HG03064 (cell line): ENCODE measurements around the gene MACC1.

Experiments used
- ATAC-seq: cut with Tn5 transposase; IDR thresholded peaks from one replicate; pipeline ENCODE4 v1.9.1; 2021; ENCODE audit warnings: low read depth; ENCODE audit not compliant: unreplicated experiment

Gene MACC1

DNA sequence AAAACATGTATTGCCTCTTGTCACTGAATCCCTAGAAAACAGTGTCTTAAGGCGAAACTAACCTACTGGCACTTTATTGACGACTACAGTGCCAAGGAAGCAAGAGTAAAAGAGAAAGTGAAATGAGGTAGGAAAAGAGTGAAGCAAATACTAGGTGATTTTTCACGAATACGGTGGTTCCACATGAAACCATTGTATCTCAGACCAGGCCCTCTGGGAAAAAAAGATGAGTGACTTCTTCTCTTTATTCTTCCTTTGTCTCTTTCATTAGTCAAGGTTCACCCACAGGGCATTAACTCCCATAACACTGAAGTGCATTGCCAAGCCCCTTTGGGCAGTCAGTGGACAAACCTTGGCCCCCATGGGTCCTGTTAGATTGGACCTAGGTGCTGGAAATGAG is 16.2 kb upstream of the MACC1 start:
- ATAC-seq: no peak

DNA sequence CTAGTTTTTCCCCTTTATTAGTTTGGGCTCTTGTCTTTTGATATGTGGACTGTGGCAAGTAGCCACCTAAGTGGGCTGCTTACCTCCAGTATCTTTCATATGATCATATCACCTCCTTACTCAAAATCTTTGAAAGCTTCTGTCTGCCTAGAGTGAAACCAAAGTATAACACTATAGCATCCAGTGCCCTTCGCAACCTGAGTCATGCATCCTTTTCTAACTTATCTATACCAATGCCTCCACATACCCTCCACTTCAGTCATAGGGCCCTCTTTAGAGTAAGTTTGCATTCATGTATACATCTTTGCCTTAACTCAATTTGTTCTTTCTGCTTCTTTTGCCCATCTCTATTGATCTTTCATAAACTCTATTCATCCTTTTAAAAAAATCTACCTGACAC is 15.7 kb upstream of the MACC1 start:
- no peak for ATAC-seq

DNA sequence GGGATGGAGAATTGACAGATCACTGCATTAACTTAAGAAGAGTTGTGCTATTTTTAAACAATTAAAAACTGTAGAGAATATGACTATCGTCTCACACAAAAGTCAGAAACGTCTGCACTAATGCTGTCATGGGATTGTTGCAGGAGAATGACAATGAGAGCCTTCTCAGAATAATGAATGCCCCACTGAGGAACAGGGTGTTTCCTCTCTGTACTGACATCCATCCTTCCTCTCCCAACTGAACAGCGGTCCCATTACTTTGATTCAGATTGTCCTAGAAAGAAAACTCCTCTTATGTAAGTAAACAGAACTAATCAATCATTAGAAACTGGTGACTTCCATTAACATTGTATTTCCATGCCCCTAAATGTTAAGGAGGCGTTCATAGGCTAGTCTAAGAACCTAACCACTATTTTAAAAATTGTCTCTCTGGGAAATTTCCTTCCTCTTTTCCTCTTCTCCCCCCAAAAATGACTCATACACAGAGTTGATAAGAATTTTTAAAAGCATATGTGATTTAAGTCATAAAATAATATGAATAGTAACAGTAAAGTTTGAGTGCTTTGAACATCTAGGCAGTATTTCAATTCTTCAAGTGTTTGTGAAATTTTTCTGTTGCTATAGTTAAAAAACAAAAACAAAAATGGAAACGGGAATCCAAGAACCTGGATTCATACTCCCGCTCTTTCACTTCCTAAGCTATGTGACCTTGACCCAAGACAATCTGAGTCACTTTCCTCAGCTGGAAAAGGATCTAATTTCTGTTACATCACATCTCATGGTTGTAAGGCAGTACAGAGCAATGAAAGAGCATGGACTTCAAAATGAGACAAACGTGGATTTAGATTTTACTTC is 12.7 kb upstream of the MACC1 start:
- ATAC-seq: no peak

DNA sequence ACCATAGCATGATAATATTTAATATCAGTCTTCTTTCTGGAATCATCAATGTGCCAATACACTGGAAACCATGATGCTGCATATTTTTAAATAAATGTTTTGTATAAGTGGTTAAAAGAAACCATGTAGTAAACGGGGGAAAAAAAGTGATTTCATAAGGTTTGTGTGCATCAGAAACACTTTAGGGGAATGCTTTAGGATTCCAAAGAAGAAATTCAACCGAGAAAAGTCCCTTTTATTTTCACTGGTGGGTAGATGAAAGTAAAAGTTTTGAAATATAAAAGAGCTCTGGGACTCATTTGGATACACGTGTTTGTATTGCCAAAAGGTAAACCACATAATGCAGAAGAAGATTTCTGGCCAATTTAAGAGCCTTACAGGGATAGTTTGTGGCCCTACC is 11.9 kb upstream of the MACC1 start:
- no peak for ATAC-seq

DNA sequence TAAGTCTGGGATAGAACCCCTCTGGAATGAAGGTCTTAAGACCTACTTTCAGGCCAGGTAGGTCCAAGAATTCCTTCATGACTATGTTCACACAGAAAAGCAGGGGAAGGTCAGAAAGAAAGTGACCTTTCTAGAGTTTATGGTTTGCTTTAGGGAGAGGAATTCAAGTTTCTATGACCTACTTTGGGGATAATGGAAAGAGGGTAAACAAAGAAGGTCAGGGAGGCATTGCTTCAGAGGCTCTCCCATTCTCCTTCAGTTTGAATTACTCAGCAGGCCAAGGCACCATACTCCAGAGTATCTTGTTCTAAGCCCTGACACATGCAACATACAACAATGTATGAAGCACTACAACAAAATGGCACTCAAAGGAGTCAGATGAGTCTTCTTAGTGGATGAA is 11.5 kb upstream of the MACC1 start:
- ATAC-seq: no peak

DNA sequence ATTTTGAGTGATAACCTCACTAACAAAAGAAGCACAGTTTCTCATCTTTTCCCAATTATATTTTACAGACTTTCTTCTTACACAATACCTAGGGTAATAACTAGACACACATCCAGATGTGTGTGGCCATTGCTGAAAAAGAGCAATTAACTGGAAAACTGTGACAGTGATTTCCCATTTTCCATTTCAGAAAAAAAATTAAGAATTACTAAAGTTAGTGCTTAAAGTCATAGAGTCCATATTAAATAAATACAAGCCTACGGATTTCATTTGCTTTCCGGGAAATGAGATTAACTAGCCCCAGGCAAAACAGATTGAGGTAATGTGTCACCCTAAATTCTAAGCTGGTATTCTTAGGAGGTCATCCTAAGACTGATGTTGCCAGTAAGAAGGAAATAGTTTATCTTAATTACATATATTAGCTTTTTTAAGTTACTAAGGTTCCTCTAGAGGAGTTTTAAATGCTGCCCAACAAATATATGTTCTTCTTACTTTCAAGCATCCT is 10.2 kb upstream of the MACC1 start:
- no peak for ATAC-seq

DNA sequence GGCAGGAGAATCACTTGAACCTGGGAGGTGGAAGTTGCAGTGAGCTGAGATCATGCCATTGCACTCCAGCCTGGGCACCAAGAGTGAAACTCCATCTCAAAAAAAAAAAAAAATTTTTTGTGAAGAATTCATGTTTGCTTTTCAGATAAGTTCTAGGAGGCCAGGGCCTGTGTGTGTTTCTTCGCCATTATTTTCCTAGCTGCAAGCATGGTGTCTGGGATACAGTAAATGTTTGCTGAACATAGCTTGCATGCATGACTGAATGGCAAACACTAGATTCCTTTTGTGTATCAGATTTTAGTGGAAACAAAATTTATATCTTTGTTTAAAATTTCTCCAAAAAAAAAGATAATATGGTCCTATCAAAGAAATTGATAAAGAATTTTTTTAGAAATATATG is 9.7 kb upstream of the MACC1 start:
- ATAC-seq: no peak

DNA sequence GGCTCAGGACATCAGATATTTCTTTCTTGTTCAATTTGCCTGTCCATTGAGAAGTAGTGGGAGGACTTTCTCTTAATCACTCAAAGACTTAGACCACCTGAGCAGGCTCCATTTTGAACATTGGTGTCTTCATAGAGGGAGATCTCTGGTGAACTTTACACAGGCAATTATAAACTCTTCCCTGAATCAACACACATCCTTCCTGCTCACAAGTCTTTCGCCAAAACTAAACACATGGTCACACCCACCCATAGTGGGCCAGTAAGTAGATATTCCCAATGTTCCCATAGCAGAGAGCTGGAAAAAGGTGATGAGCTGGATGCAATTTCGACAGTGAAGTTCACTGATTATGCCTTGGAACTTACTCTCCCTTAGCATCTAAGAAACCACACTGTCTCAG is 8.2 kb upstream of the MACC1 start:
- no peak for ATAC-seq

DNA sequence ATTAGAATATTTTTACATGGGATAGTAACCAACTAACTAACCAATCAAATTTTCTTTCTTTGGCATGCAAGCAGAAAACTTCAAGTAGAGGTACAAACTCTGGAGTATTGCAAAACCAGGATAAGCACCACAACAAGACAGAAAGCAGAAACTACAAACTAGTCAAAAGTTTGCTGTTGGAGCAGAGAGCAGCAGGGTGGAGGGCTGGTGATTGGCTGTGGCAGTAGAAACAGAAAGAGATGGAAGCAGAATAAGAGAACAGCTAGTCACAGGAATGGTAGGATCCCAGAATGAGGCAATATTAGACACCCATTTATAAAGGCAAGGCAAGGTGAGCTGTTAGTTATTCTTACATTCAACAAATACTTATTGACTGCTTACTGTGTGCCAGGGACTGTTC is 6.8 kb upstream of the MACC1 start:
- ATAC-seq: no peak

DNA sequence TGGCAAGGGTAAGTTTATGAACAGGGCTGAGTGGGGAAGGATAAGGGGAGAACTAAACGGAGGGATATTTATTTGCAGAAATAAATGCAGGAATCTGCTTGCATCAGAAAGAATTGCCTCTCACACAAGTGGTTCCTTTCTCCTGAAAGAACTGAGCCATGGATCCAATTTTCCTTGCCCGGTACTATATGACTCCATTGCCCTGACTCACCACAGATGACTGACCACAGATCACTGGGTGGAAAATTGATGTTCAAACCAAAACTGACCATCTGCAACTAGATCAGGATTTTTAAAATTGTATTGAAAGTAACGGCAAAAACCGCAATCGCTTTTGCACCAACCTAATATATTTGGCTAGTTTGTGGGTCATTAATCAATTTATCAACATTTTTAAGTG is 6.2 kb upstream of the MACC1 start:
- ATAC-seq: no peak

DNA sequence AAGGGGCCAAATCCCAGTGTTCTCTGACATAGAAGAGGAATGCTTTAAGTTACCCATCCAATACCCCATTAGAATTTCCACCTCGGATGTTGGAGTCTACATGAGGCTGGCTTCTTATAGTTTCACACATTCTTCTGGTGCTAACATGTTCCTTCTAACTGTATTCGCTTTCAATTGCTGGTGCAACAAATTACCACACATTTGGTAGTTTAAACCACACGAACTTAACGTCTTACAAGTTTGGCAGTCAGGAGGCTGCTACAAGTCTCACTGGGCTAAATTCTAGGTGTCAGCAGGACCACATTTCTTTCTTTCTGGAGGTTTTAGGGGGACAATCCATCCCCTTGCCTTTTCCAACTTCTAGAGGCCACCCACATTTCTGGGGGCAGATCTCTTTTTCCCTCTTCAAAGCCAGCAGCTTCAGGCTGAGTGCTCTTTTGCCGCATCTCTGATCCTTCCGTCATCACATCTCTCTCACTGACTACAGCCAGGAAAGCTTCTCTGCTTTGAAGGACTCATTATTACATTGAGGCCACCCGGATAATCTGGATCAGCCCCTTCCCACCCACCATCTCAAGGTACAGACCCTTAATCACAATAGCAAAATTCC is 5.1 kb upstream of the MACC1 start:
- ATAC-seq: no peak

DNA sequence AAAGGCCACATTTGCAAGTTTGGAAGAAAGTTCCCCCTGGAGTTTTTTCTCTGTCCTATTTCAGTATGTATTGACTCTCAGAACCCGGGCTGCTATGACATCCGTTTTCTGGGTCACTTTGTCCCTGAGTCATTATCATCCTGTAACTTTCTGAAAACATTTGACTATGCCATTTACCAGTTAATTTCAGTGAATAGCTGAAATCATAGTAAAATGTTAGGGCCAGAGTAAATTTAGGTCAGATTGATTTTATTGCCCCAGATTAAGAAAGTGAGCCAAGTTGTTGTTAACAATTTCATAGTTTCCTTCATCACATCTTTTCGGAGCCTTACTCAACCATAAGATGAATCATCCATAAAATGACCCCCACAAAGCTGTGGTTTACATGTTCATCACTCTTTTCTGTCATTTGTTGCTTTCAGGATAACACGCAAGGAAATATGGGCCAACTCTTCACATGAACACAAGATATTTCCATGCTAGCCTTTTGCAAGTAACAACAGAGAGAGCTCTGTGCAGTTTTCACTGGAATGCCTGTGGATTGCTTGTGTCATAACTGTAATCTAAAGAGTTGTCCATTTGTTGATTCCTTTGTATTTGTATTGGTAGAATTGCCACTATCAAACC is 3.9 kb upstream of the MACC1 start:
- peak; percentile 18 for ATAC-seq

DNA sequence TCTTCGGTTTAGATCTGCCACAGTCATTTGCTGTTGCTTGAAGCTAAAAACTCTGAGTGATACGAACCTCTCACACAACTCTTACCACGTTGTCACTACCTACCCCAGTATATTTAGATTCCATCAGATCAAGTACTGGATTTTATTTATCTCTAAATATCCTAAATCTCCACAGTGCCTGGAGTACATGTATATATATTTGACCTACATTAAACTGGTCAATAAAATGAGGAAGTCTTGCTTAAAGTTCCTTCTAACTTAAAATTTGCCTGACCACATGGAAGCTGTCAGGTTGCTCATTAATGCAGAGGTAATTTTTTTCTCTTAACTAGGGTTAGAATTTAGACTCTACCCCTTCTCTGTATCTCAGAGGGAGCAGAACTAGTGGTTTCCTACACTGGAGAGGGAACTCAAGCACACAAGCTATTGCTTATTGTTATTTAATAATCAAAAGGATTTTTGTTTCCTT is 3.1 kb upstream of the MACC1 start:
- ATAC-seq: peak; percentile 28

DNA sequence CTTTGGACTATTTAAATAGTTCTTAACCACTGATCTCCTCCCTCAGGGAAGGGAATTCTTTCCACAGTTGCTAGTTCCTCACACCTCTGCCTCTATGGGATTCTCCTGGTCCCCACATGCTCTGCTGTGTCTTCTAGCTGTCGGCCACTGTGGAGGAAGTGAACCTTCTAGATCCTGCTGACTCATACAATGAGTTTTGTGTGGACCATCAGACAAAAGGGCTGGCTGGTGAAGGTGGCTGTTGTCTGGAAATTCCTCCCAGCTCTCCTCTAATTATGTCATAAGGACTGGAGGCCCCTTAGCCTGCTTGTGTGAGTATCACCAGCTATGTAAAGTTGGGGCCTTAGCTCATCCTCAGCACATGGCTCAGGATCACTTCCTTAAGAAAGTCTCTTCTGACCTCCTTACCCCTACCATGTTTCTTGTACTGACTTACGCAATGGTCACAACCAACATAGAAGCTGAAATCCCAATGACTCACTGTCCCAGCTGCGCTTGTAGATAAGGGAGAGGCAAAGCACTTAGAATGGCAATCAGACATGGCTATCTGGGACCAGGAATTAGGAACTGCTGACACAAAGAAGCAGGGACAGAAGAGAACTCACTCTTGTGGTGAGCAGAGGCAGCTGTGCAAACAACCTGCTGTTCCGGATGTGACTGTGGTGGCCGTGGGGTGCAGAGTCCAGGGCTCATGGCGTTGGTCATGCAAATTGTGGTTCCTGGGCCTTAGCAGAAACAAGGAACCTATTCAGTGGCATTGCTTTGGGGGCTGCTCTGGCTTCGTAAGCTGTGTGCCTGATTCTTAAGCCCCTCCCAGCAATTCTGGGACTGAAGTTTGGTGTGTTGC is 2.5 kb upstream of the MACC1 start:
- peak; percentile 68 for ATAC-seq

DNA sequence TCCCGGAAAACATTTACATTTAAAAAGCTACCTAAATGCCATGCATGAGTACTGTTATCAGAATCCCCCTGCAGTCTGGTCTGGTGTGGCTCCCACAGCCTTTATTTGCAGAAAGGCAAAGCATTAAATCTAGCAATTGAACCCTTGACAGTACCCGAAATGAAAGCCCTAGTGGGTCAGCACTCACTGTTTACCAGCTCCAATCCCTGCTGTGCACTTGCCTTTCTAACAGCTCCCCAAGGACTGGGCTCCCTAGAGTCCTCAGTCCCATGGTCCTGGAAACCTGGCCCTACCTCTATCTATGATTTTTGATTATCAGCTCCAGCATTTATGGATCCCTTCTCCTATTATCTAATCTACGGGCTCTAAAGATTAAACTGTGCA is 1.9 kb upstream of the MACC1 start:
- ATAC-seq: no peak

DNA sequence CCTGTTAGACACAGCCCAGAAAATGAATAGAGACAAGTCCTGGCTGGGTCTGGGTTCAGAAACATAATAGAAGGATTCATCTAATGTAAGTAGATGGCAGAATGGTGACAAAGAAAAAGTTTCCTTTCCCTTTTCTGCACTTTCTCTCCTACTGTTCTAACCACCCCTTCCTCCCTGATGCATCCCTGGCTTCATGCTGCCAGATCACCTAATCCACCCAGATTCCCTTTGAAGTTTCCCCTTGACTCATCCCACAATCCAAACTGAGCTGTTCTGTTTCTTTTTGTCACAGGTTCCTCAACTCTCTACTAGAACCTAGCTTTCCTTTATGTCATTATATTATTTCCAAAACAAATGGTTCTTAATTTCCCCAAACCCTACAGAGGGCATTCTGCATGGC is 1.1 kb upstream of the MACC1 start:
- no peak for ATAC-seq

DNA sequence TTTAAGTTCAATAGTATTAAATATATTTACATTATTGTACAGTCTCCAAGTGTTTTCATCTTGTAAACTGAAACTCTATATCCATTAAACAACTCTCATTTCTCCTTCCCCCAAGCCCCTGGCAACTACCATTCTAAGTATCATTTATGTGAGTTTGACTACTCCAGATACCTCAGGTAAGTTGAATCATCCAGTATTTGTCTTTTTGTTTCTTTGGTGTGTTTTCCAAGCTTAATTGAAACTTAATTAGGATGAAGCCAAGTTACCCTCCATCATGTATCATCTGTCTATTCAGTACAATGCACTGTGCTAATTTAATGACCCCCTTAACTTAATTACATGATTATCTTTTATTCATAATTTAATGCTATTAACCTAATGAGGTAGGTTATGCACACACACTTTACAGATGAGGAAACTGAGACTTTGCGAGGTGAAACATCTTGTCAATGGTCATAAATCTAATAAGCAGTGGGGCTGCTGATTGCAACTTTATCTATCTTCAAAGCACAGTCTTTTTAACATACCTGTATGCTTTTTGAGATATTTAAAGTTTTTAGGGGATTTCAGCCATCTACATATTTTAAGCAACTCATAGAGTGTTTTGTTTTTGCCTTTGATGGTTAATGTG is 663 bp downstream of the MACC1 start:
- ATAC-seq: no peak

DNA sequence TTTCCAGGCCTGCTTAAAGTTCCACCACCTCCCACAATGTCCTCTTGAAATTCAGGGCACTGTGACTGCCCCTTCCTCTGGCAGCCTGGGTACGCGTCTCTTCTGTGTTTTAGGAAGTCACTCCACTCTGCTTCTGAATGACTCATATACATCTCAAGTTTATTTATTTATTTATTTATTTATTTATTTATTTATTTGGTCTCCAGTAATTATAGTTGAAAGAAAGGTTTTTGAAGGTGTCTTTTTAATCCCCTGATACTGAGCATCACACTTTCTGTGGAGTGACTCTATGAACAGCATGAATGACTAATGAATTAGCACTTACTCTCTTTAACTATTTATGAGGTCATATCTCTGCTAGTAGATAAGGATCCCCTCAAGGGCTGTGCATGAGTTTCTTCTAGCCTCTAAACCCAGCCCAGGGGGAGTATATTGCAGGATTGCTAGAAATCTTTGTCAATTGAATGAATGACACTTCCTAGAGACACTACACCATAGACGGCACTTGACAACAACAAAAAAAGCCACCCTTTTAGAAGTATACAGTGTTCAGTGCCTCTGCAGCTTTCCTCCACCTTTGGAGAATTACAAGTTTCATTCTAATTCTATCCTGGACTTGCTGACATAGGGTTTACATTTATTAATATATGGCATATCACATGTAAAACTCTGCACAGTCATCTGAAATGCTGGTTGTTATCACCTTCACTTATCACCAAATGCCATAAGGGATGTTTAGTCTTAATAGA is 2.1 kb downstream of the MACC1 start:
- no peak for ATAC-seq

DNA sequence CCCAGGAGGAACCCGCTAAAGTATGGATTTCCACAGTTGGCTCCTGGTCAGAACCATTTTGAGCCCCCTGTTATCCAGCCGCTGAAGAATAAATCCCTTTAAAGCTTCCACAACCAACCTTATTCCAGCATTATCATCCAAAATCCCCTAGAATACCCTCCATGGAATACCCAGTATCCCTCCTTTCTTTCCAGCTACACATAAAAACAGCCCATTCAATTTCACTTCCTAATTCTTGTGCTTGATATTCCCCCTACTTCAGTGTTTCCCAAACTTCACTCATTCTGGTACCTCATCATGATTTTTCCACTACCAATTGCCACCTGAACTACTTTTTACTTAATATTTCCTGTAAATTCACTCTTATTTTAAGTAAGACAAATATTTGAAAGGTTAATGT is 3.1 kb downstream of the MACC1 start:
- no peak for ATAC-seq

DNA sequence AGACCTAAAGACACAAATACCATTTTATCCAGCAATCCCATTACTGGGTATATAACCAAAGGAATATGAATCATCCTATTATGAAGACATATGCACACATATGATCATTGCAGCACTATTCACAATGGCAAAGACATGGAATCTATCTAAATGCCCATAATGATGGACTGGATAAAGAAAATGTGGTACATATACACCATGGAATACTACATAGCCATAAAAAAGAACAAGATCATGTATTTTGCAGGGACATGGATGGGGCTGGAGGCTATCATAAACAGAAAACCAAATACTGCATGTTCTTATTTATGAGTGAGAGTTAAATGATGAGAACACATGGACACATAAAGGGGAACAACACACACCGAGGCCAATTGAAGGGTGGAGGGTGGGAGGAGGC is 3.8 kb downstream of the MACC1 start:
- no peak for ATAC-seq
